Neural progenitor cell (in vitro differentiated cells): ENCODE results near the gene MAPK7. TPM values are rescaled to one million over a fixed set of nuclear protein-coding genes. Genes with fewer than 3 reads are reported as not detected.

Source experiments
- DNase-seq: peaks from one replicate; pipeline ENCODE4 v3.0.0-alpha.2; 2016; ENCODE audit warnings: low spot score
- H2AFZ ChIP-seq: fragments of 200-600 bp; sonication (generic); replicated peaks from 2 replicates; pipeline ENCODE4 v1.6.1; 2016; ENCODE audit warnings: antibody characterized with exemption
- H3F3A ChIP-seq: fragments of 200-600 bp; sonication (generic); 2 replicates; pipeline ENCODE4 v1.6.1; 2016; ENCODE audit warnings: antibody characterized with exemption, low read depth
- H3K27ac ChIP-seq: fragments of 200-600 bp; sonication (generic); 2 replicates; pipeline ENCODE4 v1.5.1; 2016; ENCODE audit warnings: mild to moderate bottlenecking
- H3K27me3 ChIP-seq: fragments of 200-600 bp; sonication (generic); 2 replicates; pipeline ENCODE4 v1.6.1; 2016; ENCODE audit warnings: mild to moderate bottlenecking, moderate library complexity
- H3K36me3 ChIP-seq: fragments of 200-600 bp; sonication (generic); 2 replicates; pipeline ENCODE4 v1.5.1; 2016
- H3K4me1 ChIP-seq: fragments of 200-600 bp; sonication (generic); 2 replicates; pipeline ENCODE4 v1.6.1; 2016; ENCODE audit warnings: mixed run types
- H3K4me2 ChIP-seq: fragments of 200-600 bp; sonication (generic); 2 replicates; pipeline ENCODE4 v1.6.1; 2016
- H3K4me3 ChIP-seq: fragments of 200-600 bp; sonication (generic); 2 replicates; pipeline ENCODE4 v1.5.1; 2016
- H3K79me2 ChIP-seq: fragments of 200-600 bp; sonication (generic); 2 replicates; pipeline ENCODE4 v1.6.1; 2016; ENCODE audit warnings: low read depth
- H3K9ac ChIP-seq: fragments of 200-600 bp; sonication (generic); 2 replicates; pipeline ENCODE4 v1.6.1; 2016
- H3K9me3 ChIP-seq: fragments of 200-600 bp; sonication (generic); 2 replicates; pipeline ENCODE4 v1.5.1; 2016; ENCODE audit warnings: low read depth
- H4K20me1 ChIP-seq: fragments of 200-600 bp; sonication (generic); 2 replicates; pipeline ENCODE4 v1.6.1; 2016; ENCODE audit warnings: low read depth
- H3K27ac Mint-ChIP-seq: 3 replicates; pipeline ENCODE4 v1.8.0; 2021; ENCODE audit warnings: mixed read lengths
- H3K27me3 Mint-ChIP-seq: 2 replicates; pipeline ENCODE4 v1.8.0; 2022; ENCODE audit warnings: low read depth, mild to moderate bottlenecking, inconsistent platforms, moderate library complexity, mixed read lengths; ENCODE audit not compliant: insufficient read depth
- H3K36me3 Mint-ChIP-seq: 3 replicates; pipeline ENCODE4 v1.8.0; 2021; ENCODE audit warnings: mixed read lengths
- H3K4me1 Mint-ChIP-seq: 3 replicates; pipeline ENCODE4 v1.8.0; 2021; ENCODE audit warnings: mixed read lengths
- H3K4me3 Mint-ChIP-seq: 3 replicates; pipeline ENCODE4 v1.8.0; 2021; ENCODE audit warnings: mild to moderate bottlenecking, moderate library complexity, mixed read lengths
- H3K9me3 Mint-ChIP-seq: 3 replicates; pipeline ENCODE4 v1.8.0; 2020; ENCODE audit warnings: mixed read lengths
- EZH2 ChIP-seq: fragments of 200-600 bp; sonication (generic); IDR thresholded peaks from 2 replicates; pipeline ENCODE4 v1.6.1; 2017; ENCODE audit warnings: antibody characterized with exemption, mild to moderate bottlenecking, moderate library complexity
- EZH2phosphoT487 ChIP-seq: fragments of 200-600 bp; sonication (generic); IDR thresholded peaks from 2 replicates; pipeline ENCODE4 v1.6.1; 2017; ENCODE audit warnings: antibody characterized with exemption
- total RNA-seq: library from RNA; depleted of rRNA; stranded (reverse); fragments of >200 nt; gene quantifications from 2 replicates; pipeline ENCODE4 v1.2.3, GENCODE V29; 2015; ENCODE audit warnings: low replicate concordance
- TF ChIP-seq, protein P1 (sequence below): fragments of 200-600 bp; sonication (generic); IDR thresholded peaks from 2 replicates; pipeline ENCODE4 v1.5.1; 2017; ENCODE audit warnings: antibody characterized with exemption, mild to moderate bottlenecking

Gene MAPK7
- total RNA-seq, 1 donor from 2014 or later = 12.2 TPM

DNA sequence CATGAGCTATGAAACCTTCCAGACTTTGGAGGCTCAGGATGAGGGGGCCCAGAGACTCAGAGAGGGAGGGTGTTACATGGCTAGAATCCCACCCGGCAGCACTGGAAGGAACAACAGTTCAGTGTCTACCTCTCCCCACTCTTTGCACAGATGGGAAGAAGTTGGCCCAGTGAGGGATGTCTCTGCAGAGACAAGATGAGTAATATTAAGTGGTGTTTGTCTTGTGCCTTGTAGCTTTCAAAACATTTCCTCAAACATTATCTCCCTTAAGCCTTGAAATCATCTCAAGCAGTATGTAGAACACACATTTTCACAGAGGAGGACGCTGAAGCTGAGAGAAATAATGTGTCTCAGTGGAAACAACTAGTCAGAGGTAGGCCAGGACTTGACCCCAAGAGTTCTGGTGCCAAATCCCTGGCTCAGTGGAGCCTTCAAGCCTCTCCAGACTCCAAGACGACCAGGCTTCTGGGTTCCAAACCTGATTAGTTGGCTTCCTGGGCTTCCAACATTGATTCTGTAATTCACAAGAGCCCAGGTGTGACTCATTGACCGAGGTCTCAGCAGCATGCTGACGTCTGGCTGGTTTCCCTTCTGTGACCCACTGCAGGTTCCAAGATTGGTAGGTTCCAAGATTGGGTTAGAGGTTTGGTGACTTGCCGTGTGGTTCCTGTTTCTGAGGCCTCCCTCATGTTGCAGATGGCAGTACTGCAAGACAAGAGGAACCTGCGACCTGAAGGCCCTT, 40.1 kb downstream of the MAPK7 start:
- Histone ChIP-seq H3K4me1 (no peaks in the 10 kb centered on the region), H3K27ac (no peak overlapping the region), H4K20me1 (no peaks in the 10 kb centered on the region), H3K4me2 (no peak overlapping the region), H2AFZ (no peak overlapping the region), H3K79me2 (no peaks in the 10 kb centered on the region), H3K36me3 (no peaks in the 10 kb centered on the region), H3K9me3 (no peaks in the 10 kb centered on the region), H3K9ac (no peak overlapping the region), H3K4me3 (no peak overlapping the region), H3K27me3 (no peaks in the 10 kb centered on the region), H3F3A (no peaks in the 10 kb centered on the region)
- Mint-ChIP-seq H3K4me3 (no peak overlapping the region), H3K27ac (no peak overlapping the region), H3K4me1 (no peaks in the 10 kb centered on the region), H3K9me3 (no peaks in the 10 kb centered on the region), H3K27me3 (peaks cover 3% of the 10 kb centered on the region), H3K36me3 (no peaks in the 10 kb centered on the region)
- DNase-seq = no peak
- TF ChIP-seq, protein P1, sequence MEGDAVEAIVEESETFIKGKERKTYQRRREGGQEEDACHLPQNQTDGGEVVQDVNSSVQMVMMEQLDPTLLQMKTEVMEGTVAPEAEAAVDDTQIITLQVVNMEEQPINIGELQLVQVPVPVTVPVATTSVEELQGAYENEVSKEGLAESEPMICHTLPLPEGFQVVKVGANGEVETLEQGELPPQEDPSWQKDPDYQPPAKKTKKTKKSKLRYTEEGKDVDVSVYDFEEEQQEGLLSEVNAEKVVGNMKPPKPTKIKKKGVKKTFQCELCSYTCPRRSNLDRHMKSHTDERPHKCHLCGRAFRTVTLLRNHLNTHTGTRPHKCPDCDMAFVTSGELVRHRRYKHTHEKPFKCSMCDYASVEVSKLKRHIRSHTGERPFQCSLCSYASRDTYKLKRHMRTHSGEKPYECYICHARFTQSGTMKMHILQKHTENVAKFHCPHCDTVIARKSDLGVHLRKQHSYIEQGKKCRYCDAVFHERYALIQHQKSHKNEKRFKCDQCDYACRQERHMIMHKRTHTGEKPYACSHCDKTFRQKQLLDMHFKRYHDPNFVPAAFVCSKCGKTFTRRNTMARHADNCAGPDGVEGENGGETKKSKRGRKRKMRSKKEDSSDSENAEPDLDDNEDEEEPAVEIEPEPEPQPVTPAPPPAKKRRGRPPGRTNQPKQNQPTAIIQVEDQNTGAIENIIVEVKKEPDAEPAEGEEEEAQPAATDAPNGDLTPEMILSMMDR = no peak
- TF ChIP-seq EZH2phosphoT487 (no peak), EZH2 (no peak)

DNA sequence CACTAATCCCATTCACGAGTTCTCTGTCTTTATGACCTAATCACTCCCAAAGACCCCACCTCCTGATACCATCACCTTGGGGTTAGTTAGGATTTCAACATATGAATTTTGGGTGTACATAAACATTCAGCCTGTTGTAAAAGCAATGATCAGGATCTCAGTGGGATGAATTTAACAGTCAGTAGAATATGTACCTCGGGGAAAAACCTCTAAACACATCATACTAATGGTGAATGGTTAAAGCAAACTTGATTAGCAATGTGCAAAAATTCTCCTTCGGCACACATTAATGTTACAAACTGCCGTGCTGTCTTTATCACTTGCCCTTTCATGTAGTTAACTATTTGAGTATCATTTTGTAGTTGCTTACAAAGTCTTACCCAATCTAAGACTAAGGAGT, 42.9 kb downstream of the MAPK7 start:
- H3K27me3 Mint-ChIP-seq = peaks cover 2% of the 10 kb centered on the region
- Histone ChIP-seq H3K9ac (no peak overlapping the region), H3K9me3 (no peaks in the 10 kb centered on the region), H3K36me3 (no peaks in the 10 kb centered on the region), H3K27ac (no peak overlapping the region), H4K20me1 (no peaks in the 10 kb centered on the region), H3K4me1 (no peaks in the 10 kb centered on the region), H2AFZ (no peak overlapping the region), H3F3A (no peaks in the 10 kb centered on the region), H3K79me2 (no peaks in the 10 kb centered on the region), H3K4me2 (no peak overlapping the region), H3K4me3 (no peak overlapping the region), H3K27me3 (no peaks in the 10 kb centered on the region)
- H3K4me1 Mint-ChIP-seq = no peaks in the 10 kb centered on the region
- no peak overlapping the region for H3K27ac Mint-ChIP-seq
- H3K9me3 Mint-ChIP-seq = no peaks in the 10 kb centered on the region
- H3K36me3 Mint-ChIP-seq = no peaks in the 10 kb centered on the region
- no peak for DNase-seq
- no peak overlapping the region for H3K4me3 Mint-ChIP-seq
- TF ChIP-seq EZH2 (no peak), EZH2phosphoT487 (no peak)
- TF ChIP-seq, protein P1 = no peak

DNA sequence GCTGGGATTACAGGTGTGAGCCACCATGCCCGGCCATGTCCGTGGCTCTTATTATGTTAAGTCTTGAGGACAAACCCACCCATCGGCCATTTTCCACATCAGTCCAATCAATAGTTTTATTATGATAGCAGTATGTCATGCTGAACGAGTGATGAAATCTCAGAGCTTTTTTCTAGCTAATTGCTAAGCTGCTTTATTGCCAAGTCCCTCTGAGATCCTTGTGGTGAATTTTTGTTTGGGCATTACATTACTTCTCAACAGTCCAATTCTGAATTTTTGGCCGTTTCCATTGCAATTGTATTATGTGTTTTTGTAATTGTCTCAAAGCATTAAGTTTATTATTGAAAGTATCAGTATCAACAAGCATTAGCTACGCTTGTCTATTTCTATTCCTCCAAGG, 43.6 kb downstream of the MAPK7 start:
- no peaks in the 10 kb centered on the region for H3K4me1 Mint-ChIP-seq
- H3K9me3 Mint-ChIP-seq = no peaks in the 10 kb centered on the region
- TF ChIP-seq, protein P1 = no peak
- no peak for TF ChIP-seq EZH2
- TF ChIP-seq EZH2phosphoT487 = no peak
- no peak overlapping the region for H3K9ac ChIP-seq
- H3K27me3 ChIP-seq = no peaks in the 10 kb centered on the region
- peaks cover 3% of the 10 kb centered on the region for H3K27me3 Mint-ChIP-seq
- no peak overlapping the region for H3K4me2 ChIP-seq
- H3K36me3 ChIP-seq = no peaks in the 10 kb centered on the region
- no peaks in the 10 kb centered on the region for H3F3A ChIP-seq
- H2AFZ ChIP-seq = no peak overlapping the region
- H3K27ac Mint-ChIP-seq = no peak overlapping the region
- H3K27ac ChIP-seq = no peak overlapping the region
- H3K79me2 ChIP-seq = no peaks in the 10 kb centered on the region
- H3K36me3 Mint-ChIP-seq = no peaks in the 10 kb centered on the region
- no peak overlapping the region for H3K4me3 ChIP-seq
- no peaks in the 10 kb centered on the region for H3K9me3 ChIP-seq
- H3K4me3 Mint-ChIP-seq = no peak overlapping the region
- no peak for DNase-seq
- H3K4me1 ChIP-seq = no peaks in the 10 kb centered on the region
- no peaks in the 10 kb centered on the region for H4K20me1 ChIP-seq
